Liver (tissue), 9 donors: ENCODE data around the gene DISC1. TPM values are rescaled to one million over a fixed set of nuclear protein-coding genes. Genes with fewer than 3 reads are reported as not detected.

ENCODE experiments used
- DNase-seq: peaks from one replicate; pipeline ENCODE4 v3.0.0-alpha.2; 2017; ENCODE audit warnings: low spot score
- H3K27ac ChIP-seq, 2 donors: one replicate each; pipeline ENCODE4 v1.7.0; 2013; ENCODE audit warnings: inconsistent platforms in 2 of 2, low read length in 2 of 2, control low read depth in 1 of 2, low read depth in 1 of 2, mild to moderate bottlenecking in 1 of 2
- H3K27me3 ChIP-seq, 4 donors: one replicate each; pipeline versions ENCODE4 v1.6.1 to v1.7.0; 2013; ENCODE audit warnings: low read length in 3 of 4, inconsistent platforms in 1 of 4, mild to moderate bottlenecking in 1 of 4, moderate library complexity in 1 of 4; ENCODE audit not compliant: control insufficient read depth in 4 of 4, insufficient read depth in 4 of 4
- H3K36me3 ChIP-seq, 4 donors: one replicate each; pipeline versions ENCODE4 v1.6.1 to v1.7.0; 2013; ENCODE audit warnings: low read length in 3 of 4, mild to moderate bottlenecking in 3 of 4, low read depth in 1 of 4, moderate library complexity in 1 of 4; ENCODE audit not compliant: control insufficient read depth in 4 of 4, insufficient read depth in 3 of 4
- H3K4me1 ChIP-seq, 4 donors: one replicate each; pipeline versions ENCODE4 v1.6.1 to v1.7.0; 2013; ENCODE audit warnings: low read length in 3 of 4, mild to moderate bottlenecking in 3 of 4, moderate library complexity in 1 of 4; ENCODE audit not compliant: control insufficient read depth in 4 of 4, insufficient read depth in 4 of 4
- H3K4me3 ChIP-seq, 3 donors: one replicate each; pipeline versions ENCODE4 v1.6.1 to v1.7.0; 2013; ENCODE audit warnings: low read length in 3 of 3, control low read depth in 1 of 3, low read depth in 1 of 3, mild to moderate bottlenecking in 1 of 3
- H3K9ac ChIP-seq, 2 donors: one replicate each; pipeline ENCODE4 v1.7.0; 2013; ENCODE audit warnings: low read length in 2 of 2, mild to moderate bottlenecking in 2 of 2, moderate library complexity in 2 of 2, control low read depth in 1 of 2, low read depth in 1 of 2
- H3K9me3 ChIP-seq, 4 donors: one replicate each; pipeline versions ENCODE4 v1.6.1 to v1.7.0; 2013; ENCODE audit warnings: low read length in 3 of 4; ENCODE audit not compliant: control insufficient read depth in 4 of 4
- EGR1 ChIP-seq, 2 donors: IDR thresholded peaks; 2 replicates each; pipeline ENCODE4 v1.6.1; 2016 to 2018; ENCODE audit warnings: antibody characterized with exemption in 2 of 2, low read depth in 2 of 2
- FOXA1 ChIP-seq: IDR thresholded peaks from 2 replicates; pipeline ENCODE4 v1.6.1; 2016; ENCODE audit warnings: antibody characterized with exemption
- FOXA2 ChIP-seq: IDR thresholded peaks from 2 replicates; pipeline ENCODE4 v1.6.1; 2016; ENCODE audit warnings: antibody characterized with exemption
- GABPA ChIP-seq, 2 donors: IDR thresholded peaks in 1 of 2; conservative IDR thresholded peaks in 1 of 2; 2 replicates each; pipeline ENCODE4 v1.6.1; 2016; ENCODE audit warnings: antibody characterized with exemption in 2 of 2, mild to moderate bottlenecking in 1 of 2, moderate library complexity in 1 of 2
- HNF4A ChIP-seq, 2 donors: conservative IDR thresholded peaks; 2 replicates each; pipeline ENCODE4 v1.6.1; 2016; ENCODE audit warnings: antibody characterized with exemption in 2 of 2, mild to moderate bottlenecking in 2 of 2
- HNF4G ChIP-seq: IDR thresholded peaks from 2 replicates; pipeline ENCODE4 v1.6.1; 2016; ENCODE audit warnings: antibody characterized with exemption
- JUND ChIP-seq, 2 donors: IDR thresholded peaks; 2 replicates each; pipeline ENCODE4 v1.6.1; 2016; ENCODE audit warnings: antibody characterized with exemption in 2 of 2
- NR2F2 ChIP-seq: IDR thresholded peaks from 2 replicates; pipeline ENCODE4 v1.6.1; 2016; ENCODE audit warnings: antibody characterized with exemption
- RAD21 ChIP-seq, 2 donors: IDR thresholded peaks; 2 replicates each; pipeline ENCODE4 v1.6.1; 2016; ENCODE audit warnings: antibody characterized with exemption in 2 of 2, mild to moderate bottlenecking in 2 of 2
- RXRA ChIP-seq, 2 donors: IDR thresholded peaks; 2 replicates each; pipeline ENCODE4 v1.6.1; 2017 to 2018; ENCODE audit warnings: antibody characterized with exemption in 2 of 2, mild to moderate bottlenecking in 1 of 2
- SP1 ChIP-seq: IDR thresholded peaks from 2 replicates; pipeline ENCODE4 v1.6.1; 2018; ENCODE audit warnings: antibody characterized with exemption, mild to moderate bottlenecking
- TAF1 ChIP-seq: conservative IDR thresholded peaks from 2 replicates; pipeline ENCODE4 v1.6.1; 2016; ENCODE audit warnings: antibody characterized with exemption, mild to moderate bottlenecking
- YY1 ChIP-seq: IDR thresholded peaks from 2 replicates; pipeline ENCODE4 v1.6.1; 2016; ENCODE audit warnings: antibody characterized with exemption, mild to moderate bottlenecking
- WGBS: extraction: QIAGEN DNeasy Blood & Tissue Kit; methylation state at CpG from one replicate; pipeline ENCODE4 v1.1.7; 2013; 5-methylcytosine and 5-hydroxymethylcytosine counted together
- polyA plus RNA-seq, 2 donors: library from polyadenylated mRNA; stranded (reverse) in 1 of 2; unstranded in 1 of 2; fragments of 200-250 nt in 1 of 2; fragments of >200 nt in 1 of 2; fragmentation: Nextera tagmentation in 1 of 2; extraction: Ambion mirVana in 1 of 2; gene quantifications; one replicate each; pipeline versions ENCODE4 v1.2.1 to v1.2.3, GENCODE V29; 2013 to 2015
- total RNA-seq, 2 donors: library from RNA; depleted of rRNA; stranded (reverse); fragments of >200 nt; gene quantifications; one replicate each; pipeline ENCODE4 v1.2.3, GENCODE V29; 2014
- TF ChIP-seq, protein P1 (sequence below): IDR thresholded peaks from 2 replicates; pipeline ENCODE4 v1.6.1; 2016; ENCODE audit warnings: antibody characterized with exemption, mild to moderate bottlenecking
- TF ChIP-seq, protein P2 (sequence below): IDR thresholded peaks from 2 replicates; pipeline ENCODE4 v1.6.1; 2016; ENCODE audit warnings: antibody characterized with exemption
- TF ChIP-seq, protein P3 (sequence below): fragments of 150-350 bp; IDR thresholded peaks from 2 replicates; pipeline ENCODE4 v1.5.1; 2017; ENCODE audit warnings: improper control_type of control experiment, low read depth, low read length; ENCODE audit not compliant: missing input control
- TF ChIP-seq, protein P4 (sequence below): IDR thresholded peaks from 2 replicates; pipeline ENCODE4 v1.6.1; 2016; ENCODE audit warnings: antibody characterized with exemption
- TF ChIP-seq, protein P5 (sequence below): IDR thresholded peaks from 2 replicates; pipeline ENCODE4 v1.6.1; 2016; ENCODE audit warnings: antibody characterized with exemption
- donor health status: healthy.
- donor health status: healthy.
- donor health status: healthy.
- donor health status: healthy.
- donor health status: healthy.

The DISC1 gene
- total and polyA plus RNA-seq, 4 donors: 0.45 to 6.3 (median 2.3) TPM

DNA sequence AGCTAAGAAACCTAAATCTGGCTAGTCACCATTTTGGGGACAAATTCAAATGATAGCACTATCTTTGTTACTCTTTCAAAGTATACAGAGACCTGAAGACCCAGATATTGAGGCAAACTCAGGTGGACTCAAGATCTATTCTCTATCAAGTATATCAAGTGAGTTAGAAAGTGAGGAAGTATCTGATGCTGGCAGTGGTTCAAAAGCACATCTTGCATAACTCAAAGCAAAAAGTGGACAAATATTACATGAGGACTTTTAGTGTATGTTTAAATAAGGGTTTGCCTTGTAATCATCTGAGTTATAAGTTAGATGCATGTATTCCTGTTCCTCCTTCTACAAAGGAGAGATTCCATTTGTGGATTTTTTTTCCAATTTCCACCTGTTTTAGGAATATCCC lies 338.4 kb downstream of the DISC1 start:
- no peak for DNase-seq
- H3K4me3 ChIP-seq: no peak overlapping the region
- no peaks in the 10 kb centered on the region for H3K4me1 ChIP-seq
- no peaks in the 10 kb centered on the region for H3K27me3 ChIP-seq
- no peak overlapping the region for H3K9ac ChIP-seq
- no peaks in the 10 kb centered on the region for H3K36me3 ChIP-seq
- H3K9me3 ChIP-seq: peaks cover 0 to 3% (median 0%) of the 10 kb centered on the region in 4 donors
- no peak overlapping the region for H3K27ac ChIP-seq
- TF ChIP-seq JUND (IDR thresholded peaks at IDR 0.05) (no peak), YY1 (no peak), GABPA (IDR thresholded peaks at IDR 0.05 in 1 of 2, conservative IDR thresholded peaks at IDR 0.05 in 1 of 2) (no peak), RAD21 (IDR thresholded peaks at IDR 0.05) (no peak), HNF4A (conservative IDR thresholded peaks at IDR 0.05) (no peak), EGR1 (IDR thresholded peaks at IDR 0.05; ENCODE audit: low read depth in 2 of 2) (no peak), FOXA2 (no peak), TAF1 (no peak), NR2F2 (no peak), FOXA1 (no peak)
- TF ChIP-seq, protein P1, sequence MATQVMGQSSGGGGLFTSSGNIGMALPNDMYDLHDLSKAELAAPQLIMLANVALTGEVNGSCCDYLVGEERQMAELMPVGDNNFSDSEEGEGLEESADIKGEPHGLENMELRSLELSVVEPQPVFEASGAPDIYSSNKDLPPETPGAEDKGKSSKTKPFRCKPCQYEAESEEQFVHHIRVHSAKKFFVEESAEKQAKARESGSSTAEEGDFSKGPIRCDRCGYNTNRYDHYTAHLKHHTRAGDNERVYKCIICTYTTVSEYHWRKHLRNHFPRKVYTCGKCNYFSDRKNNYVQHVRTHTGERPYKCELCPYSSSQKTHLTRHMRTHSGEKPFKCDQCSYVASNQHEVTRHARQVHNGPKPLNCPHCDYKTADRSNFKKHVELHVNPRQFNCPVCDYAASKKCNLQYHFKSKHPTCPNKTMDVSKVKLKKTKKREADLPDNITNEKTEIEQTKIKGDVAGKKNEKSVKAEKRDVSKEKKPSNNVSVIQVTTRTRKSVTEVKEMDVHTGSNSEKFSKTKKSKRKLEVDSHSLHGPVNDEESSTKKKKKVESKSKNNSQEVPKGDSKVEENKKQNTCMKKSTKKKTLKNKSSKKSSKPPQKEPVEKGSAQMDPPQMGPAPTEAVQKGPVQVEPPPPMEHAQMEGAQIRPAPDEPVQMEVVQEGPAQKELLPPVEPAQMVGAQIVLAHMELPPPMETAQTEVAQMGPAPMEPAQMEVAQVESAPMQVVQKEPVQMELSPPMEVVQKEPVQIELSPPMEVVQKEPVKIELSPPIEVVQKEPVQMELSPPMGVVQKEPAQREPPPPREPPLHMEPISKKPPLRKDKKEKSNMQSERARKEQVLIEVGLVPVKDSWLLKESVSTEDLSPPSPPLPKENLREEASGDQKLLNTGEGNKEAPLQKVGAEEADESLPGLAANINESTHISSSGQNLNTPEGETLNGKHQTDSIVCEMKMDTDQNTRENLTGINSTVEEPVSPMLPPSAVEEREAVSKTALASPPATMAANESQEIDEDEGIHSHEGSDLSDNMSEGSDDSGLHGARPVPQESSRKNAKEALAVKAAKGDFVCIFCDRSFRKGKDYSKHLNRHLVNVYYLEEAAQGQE: no peak
- TF ChIP-seq, protein P2, sequence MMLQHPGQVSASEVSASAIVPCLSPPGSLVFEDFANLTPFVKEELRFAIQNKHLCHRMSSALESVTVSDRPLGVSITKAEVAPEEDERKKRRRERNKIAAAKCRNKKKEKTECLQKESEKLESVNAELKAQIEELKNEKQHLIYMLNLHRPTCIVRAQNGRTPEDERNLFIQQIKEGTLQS: no peak
- TF ChIP-seq, protein P3, sequence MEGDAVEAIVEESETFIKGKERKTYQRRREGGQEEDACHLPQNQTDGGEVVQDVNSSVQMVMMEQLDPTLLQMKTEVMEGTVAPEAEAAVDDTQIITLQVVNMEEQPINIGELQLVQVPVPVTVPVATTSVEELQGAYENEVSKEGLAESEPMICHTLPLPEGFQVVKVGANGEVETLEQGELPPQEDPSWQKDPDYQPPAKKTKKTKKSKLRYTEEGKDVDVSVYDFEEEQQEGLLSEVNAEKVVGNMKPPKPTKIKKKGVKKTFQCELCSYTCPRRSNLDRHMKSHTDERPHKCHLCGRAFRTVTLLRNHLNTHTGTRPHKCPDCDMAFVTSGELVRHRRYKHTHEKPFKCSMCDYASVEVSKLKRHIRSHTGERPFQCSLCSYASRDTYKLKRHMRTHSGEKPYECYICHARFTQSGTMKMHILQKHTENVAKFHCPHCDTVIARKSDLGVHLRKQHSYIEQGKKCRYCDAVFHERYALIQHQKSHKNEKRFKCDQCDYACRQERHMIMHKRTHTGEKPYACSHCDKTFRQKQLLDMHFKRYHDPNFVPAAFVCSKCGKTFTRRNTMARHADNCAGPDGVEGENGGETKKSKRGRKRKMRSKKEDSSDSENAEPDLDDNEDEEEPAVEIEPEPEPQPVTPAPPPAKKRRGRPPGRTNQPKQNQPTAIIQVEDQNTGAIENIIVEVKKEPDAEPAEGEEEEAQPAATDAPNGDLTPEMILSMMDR: no peak
- TF ChIP-seq, protein P4, sequence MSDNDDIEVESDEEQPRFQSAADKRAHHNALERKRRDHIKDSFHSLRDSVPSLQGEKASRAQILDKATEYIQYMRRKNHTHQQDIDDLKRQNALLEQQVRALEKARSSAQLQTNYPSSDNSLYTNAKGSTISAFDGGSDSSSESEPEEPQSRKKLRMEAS: no peak

DNA sequence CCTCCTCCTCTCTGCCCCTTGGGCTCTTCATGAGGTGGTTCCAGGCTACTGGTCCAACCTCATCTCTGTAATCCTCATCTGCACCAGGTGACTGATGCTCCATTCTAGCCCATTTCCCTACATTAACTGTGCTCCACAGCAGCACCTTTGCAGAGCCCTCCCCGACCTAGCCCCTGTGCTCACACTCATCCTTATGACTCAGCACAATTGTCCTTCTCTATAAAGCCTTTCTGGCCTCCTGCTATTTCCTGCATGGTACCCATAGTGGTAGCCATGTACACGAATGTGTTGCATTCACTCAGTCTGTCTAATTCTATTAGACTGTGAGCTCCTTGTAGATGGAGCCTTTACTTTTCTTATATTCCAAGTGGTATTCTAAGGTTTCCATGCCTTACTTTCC lies 339.0 kb downstream of the DISC1 start:
- Histone ChIP-seq H3K36me3 (no peaks in the 10 kb centered on the region), H3K9me3 (peaks cover 0 to 3% (median 0%) of the 10 kb centered on the region in 4 donors), H3K4me1 (no peaks in the 10 kb centered on the region), H3K27me3 (no peaks in the 10 kb centered on the region), H3K27ac (no peak overlapping the region), H3K9ac (no peak overlapping the region), H3K4me3 (no peak overlapping the region)
- WGBS: 84% methylated on average over 2 of the region's 2 CpGs
- TF ChIP-seq GABPA (IDR thresholded peaks at IDR 0.05 in 1 of 2, conservative IDR thresholded peaks at IDR 0.05 in 1 of 2) (no peak), NR2F2 (no peak), SP1 (no peak), RXRA (IDR thresholded peaks at IDR 0.05) (no peak), HNF4A (conservative IDR thresholded peaks at IDR 0.05) (no peak), JUND (IDR thresholded peaks at IDR 0.05) (no peak), RAD21 (IDR thresholded peaks at IDR 0.05) (no peak), FOXA2 (no peak), HNF4G (no peak)
- TF ChIP-seq, protein P3: no peak
- TF ChIP-seq, protein P4: no peak
- TF ChIP-seq, protein P5, sequence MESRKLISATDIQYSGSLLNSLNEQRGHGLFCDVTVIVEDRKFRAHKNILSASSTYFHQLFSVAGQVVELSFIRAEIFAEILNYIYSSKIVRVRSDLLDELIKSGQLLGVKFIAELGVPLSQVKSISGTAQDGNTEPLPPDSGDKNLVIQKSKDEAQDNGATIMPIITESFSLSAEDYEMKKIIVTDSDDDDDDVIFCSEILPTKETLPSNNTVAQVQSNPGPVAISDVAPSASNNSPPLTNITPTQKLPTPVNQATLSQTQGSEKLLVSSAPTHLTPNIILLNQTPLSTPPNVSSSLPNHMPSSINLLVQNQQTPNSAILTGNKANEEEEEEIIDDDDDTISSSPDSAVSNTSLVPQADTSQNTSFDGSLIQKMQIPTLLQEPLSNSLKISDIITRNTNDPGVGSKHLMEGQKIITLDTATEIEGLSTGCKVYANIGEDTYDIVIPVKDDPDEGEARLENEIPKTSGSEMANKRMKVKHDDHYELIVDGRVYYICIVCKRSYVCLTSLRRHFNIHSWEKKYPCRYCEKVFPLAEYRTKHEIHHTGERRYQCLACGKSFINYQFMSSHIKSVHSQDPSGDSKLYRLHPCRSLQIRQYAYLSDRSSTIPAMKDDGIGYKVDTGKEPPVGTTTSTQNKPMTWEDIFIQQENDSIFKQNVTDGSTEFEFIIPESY: no peak
- no peak for DNase-seq
